Nephron progenitor cell (in vitro differentiated cells): ENCODE data around the gene BAIAP2L2.

Experiments
- DNase-seq: peaks from one replicate; pipeline ENCODE4 v3.0.0; 2021
- H3K27ac Mint-ChIP-seq: 2 replicates; pipeline ENCODE4 v1.8.0; 2021; ENCODE audit warnings: mild to moderate bottlenecking, moderate library complexity, mixed read lengths
- H3K27me3 Mint-ChIP-seq: 2 replicates; pipeline ENCODE4 v1.8.0; 2021; ENCODE audit warnings: mild to moderate bottlenecking, low read depth, mixed read lengths; ENCODE audit not compliant: poor library complexity
- H3K36me3 Mint-ChIP-seq: 2 replicates; pipeline ENCODE4 v1.8.0; 2021; ENCODE audit warnings: low read depth, mixed read lengths
- H3K4me1 Mint-ChIP-seq: 2 replicates; pipeline ENCODE4 v1.8.0; 2021; ENCODE audit warnings: mixed read lengths
- H3K4me3 Mint-ChIP-seq: 2 replicates; pipeline ENCODE4 v1.8.0; 2021; ENCODE audit warnings: mild to moderate bottlenecking, moderate library complexity, mixed read lengths
- H3K9me3 Mint-ChIP-seq: 2 replicates; pipeline ENCODE4 v1.8.0; 2021; ENCODE audit warnings: mild to moderate bottlenecking, moderate library complexity, mixed read lengths
- TF ChIP-seq, protein P1 (sequence below): fragments of 200-600 bp; sonication (generic); IDR thresholded peaks from 2 replicates; pipeline ENCODE4 v1.5.0; 2021; ENCODE audit warnings: antibody characterized with exemption

The BAIAP2L2 gene

DNA sequence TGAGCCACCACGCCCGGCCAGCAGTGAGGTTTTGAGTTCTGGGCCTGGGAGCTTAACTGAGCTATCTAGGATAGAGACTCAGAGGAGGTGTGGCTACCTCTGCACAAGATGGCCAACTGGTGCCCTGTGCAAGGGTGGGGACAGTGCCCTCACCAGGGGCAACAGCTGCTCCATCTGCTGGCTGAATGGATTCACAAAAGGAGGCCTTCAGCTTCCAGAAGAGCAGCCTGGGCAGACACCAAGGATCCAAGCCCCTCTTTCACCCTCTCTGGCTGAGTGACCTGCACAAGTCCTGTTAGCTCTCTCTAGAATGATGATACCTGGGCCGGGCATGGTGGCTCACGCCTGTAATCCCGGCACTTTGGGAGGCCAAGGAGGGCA, 33.5 kb upstream of the BAIAP2L2 start:
- no peak for DNase-seq
- peaks cover 4% of the 10 kb centered on the region for H3K27me3 Mint-ChIP-seq
- no peak overlapping the region for H3K4me3 Mint-ChIP-seq
- H3K27ac Mint-ChIP-seq: no peak overlapping the region
- H3K4me1 Mint-ChIP-seq: peaks cover 6% of the 10 kb centered on the region
- peaks cover 4% of the 10 kb centered on the region for H3K36me3 Mint-ChIP-seq
- TF ChIP-seq, protein P1, sequence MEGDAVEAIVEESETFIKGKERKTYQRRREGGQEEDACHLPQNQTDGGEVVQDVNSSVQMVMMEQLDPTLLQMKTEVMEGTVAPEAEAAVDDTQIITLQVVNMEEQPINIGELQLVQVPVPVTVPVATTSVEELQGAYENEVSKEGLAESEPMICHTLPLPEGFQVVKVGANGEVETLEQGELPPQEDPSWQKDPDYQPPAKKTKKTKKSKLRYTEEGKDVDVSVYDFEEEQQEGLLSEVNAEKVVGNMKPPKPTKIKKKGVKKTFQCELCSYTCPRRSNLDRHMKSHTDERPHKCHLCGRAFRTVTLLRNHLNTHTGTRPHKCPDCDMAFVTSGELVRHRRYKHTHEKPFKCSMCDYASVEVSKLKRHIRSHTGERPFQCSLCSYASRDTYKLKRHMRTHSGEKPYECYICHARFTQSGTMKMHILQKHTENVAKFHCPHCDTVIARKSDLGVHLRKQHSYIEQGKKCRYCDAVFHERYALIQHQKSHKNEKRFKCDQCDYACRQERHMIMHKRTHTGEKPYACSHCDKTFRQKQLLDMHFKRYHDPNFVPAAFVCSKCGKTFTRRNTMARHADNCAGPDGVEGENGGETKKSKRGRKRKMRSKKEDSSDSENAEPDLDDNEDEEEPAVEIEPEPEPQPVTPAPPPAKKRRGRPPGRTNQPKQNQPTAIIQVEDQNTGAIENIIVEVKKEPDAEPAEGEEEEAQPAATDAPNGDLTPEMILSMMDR: no peak
- H3K9me3 Mint-ChIP-seq: no peaks in the 10 kb centered on the region

DNA sequence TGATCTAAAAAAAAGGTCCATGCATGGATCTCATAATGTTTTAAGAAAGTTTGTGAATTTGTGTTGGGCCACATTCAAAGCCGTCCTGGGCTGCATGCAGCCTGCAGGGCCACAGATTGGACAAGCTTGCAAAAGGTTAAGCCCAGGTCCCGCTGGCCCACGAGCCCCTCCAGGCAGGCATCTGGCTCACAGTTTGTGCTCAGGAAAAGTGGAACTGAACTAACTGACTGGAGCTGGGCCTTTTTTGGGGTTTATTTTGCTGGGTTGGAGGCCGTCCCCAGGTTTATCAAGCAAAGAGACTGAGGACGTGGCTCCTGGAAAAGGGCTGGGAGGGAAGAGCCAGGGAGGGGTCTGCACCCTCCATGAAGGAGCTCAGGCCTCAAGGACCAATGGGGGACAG, 32.1 kb upstream of the BAIAP2L2 start:
- no peak overlapping the region for H3K4me3 Mint-ChIP-seq
- no peaks in the 10 kb centered on the region for H3K9me3 Mint-ChIP-seq
- TF ChIP-seq, protein P1: no peak
- no peak for DNase-seq
- H3K27ac Mint-ChIP-seq: no peak overlapping the region
- H3K27me3 Mint-ChIP-seq: peaks cover 7% of the 10 kb centered on the region
- peaks cover 6% of the 10 kb centered on the region for H3K4me1 Mint-ChIP-seq
- H3K36me3 Mint-ChIP-seq: peaks cover 4% of the 10 kb centered on the region

DNA sequence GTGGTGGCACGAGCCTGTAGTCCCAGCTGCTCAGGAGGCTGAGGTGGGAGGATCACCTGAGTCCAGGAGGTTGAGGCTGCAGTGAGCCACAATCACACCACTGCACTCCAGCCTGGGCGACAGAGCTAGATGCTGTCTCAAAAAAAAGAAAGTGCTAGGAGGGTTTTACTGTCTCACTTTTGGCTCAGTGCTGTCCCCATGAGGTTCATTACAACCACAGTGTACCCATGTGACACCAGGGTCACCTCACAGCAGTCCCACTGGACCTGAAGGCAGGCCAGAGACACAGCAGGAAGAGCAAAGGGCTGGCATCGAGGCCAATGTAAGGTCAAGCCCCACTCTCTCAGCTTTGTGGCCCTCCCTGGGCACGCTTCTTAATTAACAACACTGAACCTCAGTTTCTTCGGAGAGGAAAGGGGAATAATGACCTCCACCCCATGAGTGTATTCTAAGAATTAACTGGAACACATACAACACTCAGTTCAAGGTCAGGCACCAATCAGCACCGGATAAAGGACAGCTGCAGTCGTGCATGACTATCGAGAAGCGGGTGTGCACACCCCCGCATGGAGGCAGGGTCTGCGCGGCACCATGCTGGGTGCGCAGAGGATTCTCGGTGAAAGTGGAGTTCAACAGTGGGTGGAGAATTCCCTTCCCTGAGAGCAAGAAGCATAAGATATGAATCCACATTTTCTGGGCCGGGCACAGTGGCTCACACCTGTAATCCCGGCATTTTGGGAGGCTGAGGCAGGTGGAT, 30.9 kb upstream of the BAIAP2L2 start:
- DNase-seq: no peak
- peaks cover 4% of the 10 kb centered on the region for H3K36me3 Mint-ChIP-seq
- H3K27ac Mint-ChIP-seq: no peak overlapping the region
- no peak overlapping the region for H3K4me3 Mint-ChIP-seq
- peaks cover 7% of the 10 kb centered on the region for H3K27me3 Mint-ChIP-seq
- H3K4me1 Mint-ChIP-seq: peaks cover 6% of the 10 kb centered on the region
- H3K9me3 Mint-ChIP-seq: no peaks in the 10 kb centered on the region
- TF ChIP-seq, protein P1: no peak

DNA sequence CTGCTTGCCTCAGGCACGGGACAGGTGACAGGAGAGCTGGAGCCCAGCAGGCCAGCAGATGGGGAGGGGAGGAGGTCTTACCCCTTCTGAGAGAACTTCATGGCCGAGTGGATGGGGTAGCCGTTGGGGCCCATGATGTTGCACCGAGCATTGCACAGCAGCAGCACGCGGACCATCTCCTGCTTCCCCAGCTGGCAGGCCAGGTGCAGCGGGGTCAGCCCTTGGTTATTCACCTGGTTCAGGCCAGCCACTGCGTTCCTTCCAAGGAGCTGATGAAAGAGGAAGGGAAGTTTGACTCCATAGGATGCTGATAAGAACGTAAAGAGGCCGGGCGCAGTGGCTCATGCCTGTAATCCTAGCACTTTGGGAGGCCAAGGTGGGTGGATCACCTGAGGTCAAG, 29.4 kb upstream of the BAIAP2L2 start:
- DNase-seq: no peak
- no peak overlapping the region for H3K27ac Mint-ChIP-seq
- H3K4me3 Mint-ChIP-seq: no peak overlapping the region
- H3K27me3 Mint-ChIP-seq: peaks cover 7% of the 10 kb centered on the region
- H3K4me1 Mint-ChIP-seq: peaks cover 6% of the 10 kb centered on the region
- H3K9me3 Mint-ChIP-seq: no peaks in the 10 kb centered on the region
- TF ChIP-seq, protein P1: no peak
- peaks cover 13% of the 10 kb centered on the region for H3K36me3 Mint-ChIP-seq

DNA sequence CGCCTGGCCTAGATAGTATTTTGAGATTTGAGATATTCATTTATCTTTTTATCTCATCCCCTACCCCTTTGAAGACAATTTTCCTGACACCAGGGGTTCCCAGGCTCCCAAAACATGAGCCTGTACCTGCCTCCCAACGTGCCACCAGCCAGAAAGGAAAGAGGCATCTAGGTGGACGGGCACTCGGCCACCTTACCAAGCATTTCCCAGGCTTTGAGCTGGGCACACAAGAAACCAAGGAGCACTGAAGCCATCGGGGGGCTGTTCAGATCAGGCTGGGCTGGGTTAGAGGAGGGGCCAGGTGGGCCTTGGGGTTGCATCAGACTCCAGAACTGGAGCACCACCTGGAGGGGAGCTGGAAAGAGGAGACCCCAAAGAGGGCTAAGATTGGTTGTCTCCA, 28.5 kb upstream of the BAIAP2L2 start:
- TF ChIP-seq, protein P1: no peak
- no peak for DNase-seq
- H3K4me3 Mint-ChIP-seq: no peak overlapping the region
- H3K4me1 Mint-ChIP-seq: peaks cover 6% of the 10 kb centered on the region
- H3K36me3 Mint-ChIP-seq: peaks cover 18% of the 10 kb centered on the region
- H3K9me3 Mint-ChIP-seq: no peaks in the 10 kb centered on the region
- peaks cover 7% of the 10 kb centered on the region for H3K27me3 Mint-ChIP-seq
- H3K27ac Mint-ChIP-seq: no peak overlapping the region
